Type B pancreatic cell (in vitro differentiated cells): ENCODE results near the gene MAU2. TPM values are rescaled to one million over a fixed set of nuclear protein-coding genes. Genes with fewer than 3 reads are reported as not detected.

ENCODE experiments used
- DNase-seq: peaks from one replicate; pipeline ENCODE4 v3.0.0; 2021; ENCODE audit warnings: mixed read lengths; ENCODE audit not compliant: unreplicated experiment; ENCODE audit errors: extremely low spot score
- H3K27ac Mint-ChIP-seq: 2 replicates; pipeline ENCODE4 v1.8.0; 2021; ENCODE audit warnings: mild to moderate bottlenecking, mixed read lengths
- H3K27me3 Mint-ChIP-seq: 2 replicates; pipeline ENCODE4 v1.8.0; 2021; ENCODE audit warnings: mixed read lengths
- H3K36me3 Mint-ChIP-seq: 2 replicates; pipeline ENCODE4 v1.8.0; 2021; ENCODE audit warnings: mixed read lengths
- H3K4me1 Mint-ChIP-seq: one replicate; pipeline ENCODE4 v1.8.0; 2021; ENCODE audit warnings: mixed read lengths; ENCODE audit not compliant: unreplicated experiment
- H3K4me3 Mint-ChIP-seq: 2 replicates; pipeline ENCODE4 v1.8.0; 2021; ENCODE audit warnings: mild to moderate bottlenecking, mixed read lengths
- H3K9me3 Mint-ChIP-seq: 2 replicates; pipeline ENCODE4 v1.8.0; 2021; ENCODE audit warnings: mixed read lengths
- CTCF ChIP-seq: fragments of 200-600 bp; sonication (generic); conservative IDR thresholded peaks from 2 replicates; pipeline ENCODE4 v1.5.0; 2021; ENCODE audit warnings: antibody characterized with exemption, mild to moderate bottlenecking
- total RNA-seq: library from RNA; stranded (reverse); gene quantifications from 2 replicates; pipeline ENCODE4 v1.2.1, GENCODE V29; 2021; ENCODE audit warnings: low replicate concordance

The MAU2 gene
- total RNA-seq, 1 donor from 2014 or later, result 83.3 TPM

- Mint-ChIP-seq H3K9me3 (no peaks in the 10 kb centered on the region), H3K4me3 (no peak overlapping the region), H3K36me3 (peaks cover 3% of the 10 kb centered on the region), H3K27ac (no peak overlapping the region), H3K4me1 (no peaks in the 10 kb centered on the region), H3K27me3 (no peaks in the 10 kb centered on the region)
- DNase-seq, result no peak
- no peak for TF ChIP-seq CTCF
Measured at GRCh38 chr19:19300613-19301012, 20.0 kb upstream of the MAU2 start.

- Mint-ChIP-seq H3K36me3 (no peaks in the 10 kb centered on the region), H3K27ac (no peak overlapping the region), H3K4me1 (no peaks in the 10 kb centered on the region)
Measured at GRCh38 chr19:19303411-19303810, 17.2 kb upstream of the MAU2 start.

GRCh38 chr19:19304186-19304965, 16.3 kb upstream of the MAU2 start:
- Mint-ChIP-seq H3K36me3 (no peaks in the 10 kb centered on the region), H3K27me3 (no peaks in the 10 kb centered on the region)

More at GRCh38 chr19:19303411-19303810, 17.2 kb upstream of the MAU2 start:
- no peak for TF ChIP-seq CTCF
- H3K9me3 Mint-ChIP-seq, result no peaks in the 10 kb centered on the region
- H3K4me3 Mint-ChIP-seq, result no peak overlapping the region
- no peaks in the 10 kb centered on the region for H3K27me3 Mint-ChIP-seq
- no peak for DNase-seq

GRCh38 chr19:19305066-19305465, 15.6 kb upstream of the MAU2 start:
- Mint-ChIP-seq H3K27me3 (no peaks in the 10 kb centered on the region), H3K27ac (no peak overlapping the region), H3K4me3 (no peak overlapping the region), H3K9me3 (no peaks in the 10 kb centered on the region), H3K4me1 (no peaks in the 10 kb centered on the region), H3K36me3 (no peaks in the 10 kb centered on the region)
- no peak for TF ChIP-seq CTCF
- no peak for DNase-seq

More at GRCh38 chr19:19304186-19304965, 16.3 kb upstream of the MAU2 start:
- H3K4me3 Mint-ChIP-seq, result no peak overlapping the region
- DNase-seq, result no peak
- no peak overlapping the region for H3K27ac Mint-ChIP-seq
- H3K4me1 Mint-ChIP-seq, result no peaks in the 10 kb centered on the region
- H3K9me3 Mint-ChIP-seq, result no peaks in the 10 kb centered on the region
- TF ChIP-seq CTCF, result no peak

GRCh38 chr19:19305696-19306095, 14.9 kb upstream of the MAU2 start:
- TF ChIP-seq CTCF, result no peak
- DNase-seq, result no peak
- H3K36me3 Mint-ChIP-seq, result no peaks in the 10 kb centered on the region
- no peak overlapping the region for H3K27ac Mint-ChIP-seq
- H3K27me3 Mint-ChIP-seq, result no peaks in the 10 kb centered on the region
- H3K9me3 Mint-ChIP-seq, result no peaks in the 10 kb centered on the region
- no peaks in the 10 kb centered on the region for H3K4me1 Mint-ChIP-seq
- no peak overlapping the region for H3K4me3 Mint-ChIP-seq
